GM20000 (cell line): ENCODE results near the gene XRCC3.

Experiments
- DNase-seq: peaks from one replicate; pipeline ENCODE4 v3.0.0; 2012; ENCODE audit warnings: low spot score
- TF ChIP-seq, protein P1 (sequence below): IDR thresholded peaks from 2 replicates; pipeline ENCODE4 v1.5.1; 2012; ENCODE audit warnings: mild to moderate bottlenecking, control low read depth; ENCODE audit errors: extremely low read depth, missing control alignments

The XRCC3 gene

DNA sequence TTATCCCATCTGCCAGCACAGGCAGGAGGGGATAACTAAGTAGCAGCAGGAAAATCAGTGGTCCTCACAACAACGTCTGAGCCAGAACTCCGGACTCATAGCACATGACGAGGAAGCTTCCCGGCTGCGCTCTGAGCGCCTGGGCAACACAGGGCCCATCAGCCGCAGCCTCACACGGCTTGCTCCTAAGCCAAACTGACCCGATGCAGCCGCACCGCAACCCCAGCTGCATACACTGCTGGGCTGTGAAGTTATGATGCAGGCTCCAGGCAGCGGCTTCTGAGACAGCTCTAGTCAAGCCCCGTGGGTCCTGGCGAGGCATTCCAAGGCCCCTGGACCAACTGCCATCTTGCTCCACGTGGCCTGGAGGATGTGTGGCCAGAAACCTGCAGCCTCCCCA lies 28.4 kb upstream of the XRCC3 start:
- no peak for DNase-seq
- TF ChIP-seq, protein P1, sequence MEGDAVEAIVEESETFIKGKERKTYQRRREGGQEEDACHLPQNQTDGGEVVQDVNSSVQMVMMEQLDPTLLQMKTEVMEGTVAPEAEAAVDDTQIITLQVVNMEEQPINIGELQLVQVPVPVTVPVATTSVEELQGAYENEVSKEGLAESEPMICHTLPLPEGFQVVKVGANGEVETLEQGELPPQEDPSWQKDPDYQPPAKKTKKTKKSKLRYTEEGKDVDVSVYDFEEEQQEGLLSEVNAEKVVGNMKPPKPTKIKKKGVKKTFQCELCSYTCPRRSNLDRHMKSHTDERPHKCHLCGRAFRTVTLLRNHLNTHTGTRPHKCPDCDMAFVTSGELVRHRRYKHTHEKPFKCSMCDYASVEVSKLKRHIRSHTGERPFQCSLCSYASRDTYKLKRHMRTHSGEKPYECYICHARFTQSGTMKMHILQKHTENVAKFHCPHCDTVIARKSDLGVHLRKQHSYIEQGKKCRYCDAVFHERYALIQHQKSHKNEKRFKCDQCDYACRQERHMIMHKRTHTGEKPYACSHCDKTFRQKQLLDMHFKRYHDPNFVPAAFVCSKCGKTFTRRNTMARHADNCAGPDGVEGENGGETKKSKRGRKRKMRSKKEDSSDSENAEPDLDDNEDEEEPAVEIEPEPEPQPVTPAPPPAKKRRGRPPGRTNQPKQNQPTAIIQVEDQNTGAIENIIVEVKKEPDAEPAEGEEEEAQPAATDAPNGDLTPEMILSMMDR = no peak

DNA sequence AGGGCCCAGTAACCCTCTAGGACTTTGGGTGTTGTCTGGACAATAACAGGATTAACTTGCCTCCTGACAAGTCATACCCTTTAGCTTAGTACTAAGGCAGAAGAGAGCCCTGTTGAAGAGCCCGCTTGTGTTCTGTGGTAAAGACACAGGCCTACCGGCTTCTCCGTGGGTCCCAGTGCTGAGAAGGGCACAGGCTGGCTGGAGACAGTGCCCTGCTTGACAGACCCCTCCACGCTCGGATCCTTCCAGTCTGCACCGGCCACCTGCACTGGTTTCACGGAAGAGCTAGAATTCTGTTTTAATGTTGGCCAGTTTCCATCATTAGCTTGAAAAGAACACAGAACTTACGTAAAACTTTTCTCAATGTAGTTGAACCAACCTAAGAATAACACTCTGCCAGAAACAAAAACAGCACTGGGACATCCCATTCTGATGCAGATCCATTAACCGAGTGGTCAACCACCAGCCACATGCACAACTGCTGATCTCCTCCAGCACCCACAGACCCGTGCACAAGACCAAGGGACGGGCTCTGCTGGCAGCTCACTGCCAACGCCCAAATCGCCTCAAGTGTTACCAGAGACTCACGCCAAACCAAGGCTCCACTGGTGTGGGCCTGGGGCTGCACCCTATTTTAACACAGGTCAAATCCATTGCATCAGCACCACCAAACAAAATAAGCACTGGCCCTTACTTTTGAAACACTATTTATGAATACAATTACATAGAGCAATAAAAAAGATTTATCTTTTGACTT lies 27.4 kb upstream of the XRCC3 start:
- DNase-seq = no peak
- TF ChIP-seq, protein P1 = no peak

DNA sequence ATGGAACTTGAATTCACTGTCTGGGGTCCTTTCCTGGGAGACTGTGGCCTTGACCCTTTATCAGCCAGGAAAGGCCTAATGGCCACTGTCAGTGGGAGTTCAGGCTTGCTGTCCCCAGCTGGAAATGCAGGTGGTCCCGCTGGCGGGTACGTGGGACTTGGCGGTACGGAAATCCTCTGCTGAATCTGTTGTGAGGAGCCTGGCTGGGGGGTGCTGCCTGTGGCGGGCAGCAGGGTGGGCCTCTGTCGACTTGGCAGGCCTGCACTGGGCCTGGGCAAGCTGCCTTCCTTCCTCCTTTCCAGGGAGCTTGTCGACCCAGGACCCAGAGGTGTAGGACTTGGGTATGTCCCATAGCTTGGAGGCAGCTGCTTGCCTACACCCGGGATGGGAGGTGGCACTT lies 26.6 kb upstream of the XRCC3 start:
- TF ChIP-seq, protein P1 = no peak
- no peak for DNase-seq

DNA sequence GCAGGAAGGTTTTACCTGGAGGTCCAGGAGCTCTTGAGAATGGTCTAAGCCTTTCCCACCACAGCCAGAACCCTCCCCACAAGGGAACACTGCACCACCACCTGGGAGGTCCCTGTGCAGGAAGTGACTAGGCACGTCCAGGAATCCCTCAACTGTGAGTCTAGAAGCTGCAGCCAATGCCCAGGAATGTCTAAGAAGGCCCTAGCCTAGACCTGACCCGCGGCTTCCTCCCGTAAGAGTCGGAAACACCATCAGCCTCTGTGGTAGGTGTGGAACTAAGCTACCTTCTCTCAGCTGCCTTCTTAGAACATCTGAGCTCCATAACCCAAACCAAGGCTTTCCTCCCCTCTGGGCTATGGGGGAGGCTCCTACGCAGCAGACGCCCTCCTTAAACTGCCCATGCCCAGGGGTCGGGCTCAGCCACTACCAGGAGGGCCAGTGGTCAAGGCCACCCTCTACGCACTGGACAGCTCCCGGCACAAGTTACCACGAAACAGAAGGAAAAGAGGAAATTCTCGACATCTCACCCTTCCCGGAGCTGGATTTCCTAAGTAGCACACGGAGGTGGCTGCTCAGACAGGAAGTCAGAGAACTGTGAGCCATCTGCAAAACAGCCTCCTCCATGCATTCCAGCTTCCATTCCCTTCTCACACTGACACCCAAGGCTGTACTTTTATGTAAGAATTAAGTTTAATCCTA lies 25.9 kb upstream of the XRCC3 start:
- DNase-seq = no peak
- TF ChIP-seq, protein P1 = no peak

DNA sequence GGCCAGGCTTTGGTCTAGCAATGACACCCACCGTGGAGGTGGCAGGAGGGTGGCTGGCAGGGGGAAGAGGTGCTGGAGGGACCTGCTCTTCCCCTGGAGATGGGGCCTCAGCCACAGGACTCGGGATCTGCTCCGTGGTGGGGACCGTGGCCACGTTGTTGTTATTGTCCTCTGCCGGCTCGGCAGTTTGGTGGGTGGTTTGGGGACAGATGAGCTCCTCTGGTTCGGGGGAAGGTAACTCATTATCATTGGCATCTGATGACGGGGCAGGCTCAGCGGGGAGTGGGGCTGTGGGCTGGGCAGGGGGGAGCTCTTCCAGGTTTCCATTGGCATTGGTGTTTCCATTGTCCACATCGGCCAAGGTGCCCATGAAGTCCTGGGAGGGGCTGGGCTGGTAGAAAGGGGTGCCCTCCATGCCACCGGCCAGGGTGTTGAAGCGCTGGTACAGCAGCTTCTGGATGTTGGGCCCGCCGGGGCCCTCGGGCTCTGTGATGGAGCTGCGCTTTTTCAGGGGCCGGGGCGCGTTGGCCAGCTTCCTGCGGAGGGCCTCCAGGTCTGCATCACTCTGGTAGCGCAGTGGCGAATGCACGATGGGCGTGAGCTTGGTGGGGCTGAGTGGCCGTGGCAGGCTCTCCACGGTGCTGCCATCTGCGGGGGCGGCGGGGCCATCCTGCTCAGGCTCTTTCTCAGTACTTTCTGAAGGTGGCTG lies 24.7 kb upstream of the XRCC3 start:
- TF ChIP-seq, protein P1 = no peak
- no peak for DNase-seq

DNA sequence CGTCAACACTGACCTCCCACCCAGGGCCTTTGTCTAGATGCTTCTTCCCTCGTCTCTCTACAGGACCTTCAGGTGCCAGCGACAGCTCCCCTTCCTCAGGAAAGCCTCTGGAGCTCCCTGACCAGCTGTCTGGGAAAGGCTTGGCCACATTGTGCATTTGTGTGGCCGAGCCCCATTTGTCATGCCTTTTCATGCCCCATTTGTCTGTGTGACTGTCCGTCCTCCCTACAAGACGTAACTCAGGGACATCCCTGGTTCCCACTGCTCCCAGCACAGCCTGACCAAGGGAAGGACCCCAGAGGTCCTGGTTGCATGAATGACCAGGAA lies 24.2 kb upstream of the XRCC3 start:
- no peak for DNase-seq
- TF ChIP-seq, protein P1 = no peak
